Fibroblast of skin of scalp (primary cell): ENCODE results near the gene AP2A1.
"Not testable (repeated sequence)": the region's sequence is repeated elsewhere in the genome, so short reads cannot be mapped to it uniquely, and the experiment has no call there.

Experiments used
- DNase-seq: peaks from one replicate; pipeline ENCODE4 v3.0.0-alpha.2; 2013

The AP2A1 gene

GRCh38 chr19:49814010-49814409 lies 47.2 kb downstream of the AP2A1 start:
- no peak for DNase-seq

- DNase-seq = no peak
These were observed 49.8 kb downstream of the AP2A1 start for GRCh38 chr19:49816590-49816989.

DNA sequence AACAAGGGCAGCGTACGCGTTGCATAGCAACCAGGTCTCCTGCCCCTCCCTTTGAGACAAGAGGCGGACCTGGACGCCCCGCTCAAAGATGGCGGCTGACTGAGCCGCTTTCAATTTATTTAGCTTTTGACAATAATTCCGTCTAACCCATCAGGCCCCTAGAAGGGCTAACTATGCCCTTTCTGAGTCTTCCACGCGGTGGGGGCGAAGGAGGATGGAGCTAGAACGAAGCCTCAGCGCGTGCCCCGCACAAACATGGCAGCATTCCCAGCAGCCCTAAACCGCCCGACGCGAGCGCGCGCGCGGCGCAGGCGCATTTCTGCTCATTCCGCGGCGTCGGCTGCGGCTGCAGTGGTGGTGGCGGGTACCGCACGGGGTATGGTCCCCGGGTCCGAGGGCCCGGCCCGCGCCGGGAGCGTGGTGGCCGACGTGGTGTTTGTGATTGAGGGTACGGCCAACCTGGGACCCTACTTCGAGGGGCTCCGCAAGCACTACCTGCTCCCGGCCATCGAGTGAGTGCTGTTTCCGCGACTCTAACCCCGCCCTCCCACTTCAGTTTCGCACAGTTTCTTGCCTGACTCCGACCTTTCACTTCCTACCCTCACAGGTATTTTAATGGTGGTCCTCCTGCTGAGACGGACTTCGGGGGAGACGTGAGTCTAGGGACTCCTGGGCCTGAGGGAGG lies 51.3 kb downstream of the AP2A1 start, which contains the start of gene MED25:
Gene MED25, plus strand, starts transcription at position 326 of the 685 bp plus-strand sequence. Its CDS starts 53 bp downstream, at position 379.
- peak; percentile 85 for DNase-seq

GRCh38 chr19:49818649-49819370 lies 52.0 kb downstream of the AP2A1 start:
- no peak for DNase-seq

DNA sequence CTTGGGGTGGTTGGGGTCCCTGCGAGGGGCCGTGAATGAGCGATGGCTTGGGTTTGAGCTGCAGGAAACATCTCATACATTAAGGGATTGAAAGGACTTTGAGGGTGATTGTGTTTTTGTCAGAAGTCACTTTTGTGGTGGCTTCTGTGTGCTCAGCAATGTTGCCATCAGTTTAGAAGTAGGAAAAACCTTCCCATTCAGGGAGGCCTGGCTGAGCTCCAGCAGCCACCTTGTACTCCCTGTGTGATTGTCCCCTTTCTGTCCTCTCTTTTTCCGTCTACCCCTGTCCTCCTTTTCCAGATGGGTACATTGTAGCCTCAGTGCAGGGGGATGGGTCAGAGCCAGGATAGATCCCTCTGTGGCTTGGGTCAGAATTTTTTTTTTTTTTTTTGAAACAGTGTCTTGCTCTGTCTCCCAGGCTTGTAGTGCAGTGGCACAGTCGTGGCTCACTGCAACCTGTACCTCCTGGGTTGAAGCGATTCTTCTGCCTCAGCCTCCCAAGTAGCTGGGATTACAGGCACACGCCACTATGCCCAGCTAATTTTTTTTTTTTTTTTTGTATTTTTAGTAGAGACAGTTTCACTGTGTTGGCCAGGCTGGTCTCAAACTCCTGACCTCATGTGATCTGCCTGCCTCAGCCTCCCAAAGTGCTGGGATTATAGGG lies 52.8 kb downstream of the AP2A1 start:
- DNase-seq = not testable (repeated sequence)

DNA sequence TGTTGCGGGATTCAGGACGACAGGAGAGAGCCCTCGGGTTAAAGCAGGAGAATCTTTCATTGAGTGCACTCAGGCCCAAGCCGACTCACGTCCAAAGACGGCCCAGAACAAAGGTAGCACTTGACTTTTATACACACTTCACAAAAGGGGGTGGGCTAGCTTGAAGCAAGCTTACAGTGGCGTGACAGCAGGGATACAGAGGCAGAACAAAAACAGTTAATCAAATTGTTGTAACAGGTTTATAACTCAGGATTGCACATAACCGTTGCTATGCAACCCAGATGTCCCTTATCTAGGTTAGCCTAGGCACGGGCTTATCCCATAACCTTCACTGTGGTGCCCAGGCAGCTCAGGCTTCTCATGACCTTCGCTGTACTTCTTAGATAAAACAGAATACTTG lies 53.3 kb downstream of the AP2A1 start:
- DNase-seq = no peak

GRCh38 chr19:49823472-49823871 lies 56.7 kb downstream of the AP2A1 start:
- no peak for DNase-seq

DNA sequence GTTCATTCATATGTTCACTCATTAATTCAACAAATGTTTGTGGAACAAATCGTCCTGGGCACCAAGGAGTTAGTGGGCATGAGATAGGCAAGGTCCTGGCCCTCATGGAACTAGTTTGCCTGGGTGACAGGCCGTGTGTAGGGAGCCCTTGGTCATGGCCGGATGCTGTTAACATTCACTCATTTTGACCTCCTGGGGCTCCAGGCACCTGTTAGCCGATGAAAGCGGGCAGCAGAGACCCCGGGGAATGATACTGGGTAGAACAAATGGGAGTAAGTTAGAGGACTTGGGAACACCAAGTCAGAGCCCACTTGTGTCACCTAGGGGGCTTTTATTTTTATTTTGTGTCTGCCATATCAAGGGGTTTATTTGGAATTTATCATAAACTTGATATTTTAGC lies 57.9 kb downstream of the AP2A1 start:
- DNase-seq = no peak

DNA sequence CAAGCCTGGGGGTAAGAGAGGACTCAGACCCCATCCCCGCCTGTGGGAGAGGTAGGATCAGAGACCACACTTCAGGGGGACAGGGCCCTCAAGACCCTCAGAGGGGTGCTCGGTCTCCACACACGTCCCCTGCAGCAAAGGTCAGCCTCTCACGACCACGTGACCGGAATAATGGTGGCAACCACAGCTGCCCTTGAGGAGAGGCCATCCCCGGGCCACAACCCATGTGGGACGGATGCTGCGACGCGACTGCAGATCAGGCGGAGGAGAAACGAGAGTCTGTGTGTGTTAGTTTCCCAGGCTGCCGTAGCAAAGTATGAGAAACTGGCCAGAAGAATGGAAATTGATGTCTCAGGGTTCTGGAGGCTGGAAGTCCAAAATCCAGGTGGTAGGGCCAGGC lies 60.2 kb downstream of the AP2A1 start:
- DNase-seq = no peak

DNA sequence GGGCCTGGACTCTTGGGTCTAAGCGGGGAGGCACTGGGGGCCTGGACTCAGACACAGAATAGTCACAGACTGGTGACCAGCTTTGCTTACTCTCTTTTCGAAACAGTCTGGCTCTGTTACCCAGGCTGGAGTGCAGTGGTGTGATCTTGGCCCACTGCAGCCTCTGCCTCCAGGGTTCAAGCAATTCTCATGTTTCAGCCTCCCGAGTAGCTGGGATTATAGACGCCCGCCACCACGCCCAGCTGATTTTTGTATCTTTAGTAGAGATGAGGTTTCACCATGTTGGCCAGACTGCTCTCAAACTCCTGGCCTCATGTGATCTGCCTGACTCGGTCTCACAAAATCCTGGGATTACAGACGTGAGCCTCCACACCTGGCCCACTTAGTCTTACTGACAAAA lies 62.4 kb downstream of the AP2A1 start:
- no peak for DNase-seq

DNA sequence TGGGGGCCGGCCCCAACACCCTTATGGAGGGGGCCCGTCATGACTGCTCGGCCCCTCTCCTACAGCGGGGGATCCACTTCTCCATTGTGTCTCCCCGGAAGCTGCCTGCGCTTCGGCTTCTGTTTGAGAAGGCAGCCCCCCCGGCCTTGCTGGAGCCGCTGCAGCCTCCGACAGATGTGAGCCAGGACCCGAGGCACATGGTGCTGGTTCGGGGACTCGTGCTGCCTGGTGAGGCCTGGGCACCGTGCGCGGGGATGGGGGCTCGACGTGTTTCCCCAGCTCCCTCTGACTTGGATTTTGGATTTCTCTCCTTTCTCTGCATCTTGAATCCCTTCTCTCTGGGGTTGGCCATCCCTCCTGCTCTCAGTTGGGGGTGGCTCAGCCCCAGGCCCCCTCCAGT lies 62.9 kb downstream of the AP2A1 start:
- no peak for DNase-seq

DNA sequence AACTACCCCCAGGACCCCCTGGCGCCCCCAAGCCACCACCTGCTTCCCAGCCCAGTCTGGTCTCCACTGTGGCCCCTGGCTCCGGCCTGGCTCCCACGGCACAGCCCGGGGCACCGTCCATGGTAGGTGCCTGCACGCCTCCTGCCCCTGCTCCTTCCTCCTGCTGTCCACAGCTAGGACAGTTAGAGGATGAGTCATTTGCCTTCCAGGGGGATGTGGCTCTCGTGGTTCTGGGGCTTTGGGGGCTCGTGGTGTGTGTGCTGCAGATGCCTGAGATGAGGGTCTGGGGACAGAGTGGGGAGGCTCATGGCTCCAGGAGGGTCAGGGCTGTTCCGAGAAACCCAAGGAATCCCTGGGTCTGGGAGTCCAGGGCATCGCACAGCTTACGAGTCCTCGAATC lies 64.0 kb downstream of the AP2A1 start:
- DNase-seq = no peak

DNA sequence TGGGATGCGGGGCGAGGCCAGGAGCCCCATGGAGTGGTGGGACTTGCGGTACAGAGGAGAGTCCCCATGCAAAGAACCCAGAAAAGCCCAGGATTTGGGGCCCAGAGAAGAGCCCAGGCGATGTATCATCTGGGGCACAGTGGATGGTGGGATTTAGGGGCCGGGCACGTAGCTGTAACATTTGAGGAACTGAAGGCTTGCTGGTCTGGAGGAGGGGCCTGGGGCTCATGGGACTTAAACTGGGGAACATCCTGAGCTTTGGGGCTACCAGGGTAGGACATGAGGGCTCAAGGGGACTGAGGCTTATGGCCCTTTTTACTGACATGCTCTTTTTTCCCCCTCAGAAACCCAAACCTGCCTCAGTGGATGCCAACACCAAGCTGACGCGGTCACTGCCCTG lies 64.8 kb downstream of the AP2A1 start:
- no peak for DNase-seq

GRCh38 chr19:49832556-49832955 lies 65.8 kb downstream of the AP2A1 start:
- no peak for DNase-seq

DNA sequence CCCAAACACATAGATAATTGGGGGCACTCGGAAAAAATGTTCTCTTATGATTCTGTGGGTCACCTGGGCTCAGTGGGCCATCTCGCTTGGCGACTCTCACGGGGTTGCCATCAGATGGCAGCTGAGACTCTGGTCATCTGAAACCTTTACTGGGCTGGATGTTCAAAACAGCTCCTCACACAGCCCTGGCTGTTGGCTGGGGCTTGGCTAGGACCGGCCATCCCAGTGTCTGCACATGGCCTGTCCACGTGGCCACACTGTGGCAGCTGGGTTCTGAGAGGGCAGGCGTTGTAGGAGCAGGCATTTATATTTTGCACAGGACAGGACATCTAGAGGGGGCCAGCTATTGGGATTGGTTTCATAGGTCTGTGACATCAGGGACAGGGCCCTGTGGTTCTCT lies 66.8 kb downstream of the AP2A1 start:
- DNase-seq = no peak

- no peak for DNase-seq
These were observed 68.8 kb downstream of the AP2A1 start for GRCh38 chr19:49835562-49835961.

DNA sequence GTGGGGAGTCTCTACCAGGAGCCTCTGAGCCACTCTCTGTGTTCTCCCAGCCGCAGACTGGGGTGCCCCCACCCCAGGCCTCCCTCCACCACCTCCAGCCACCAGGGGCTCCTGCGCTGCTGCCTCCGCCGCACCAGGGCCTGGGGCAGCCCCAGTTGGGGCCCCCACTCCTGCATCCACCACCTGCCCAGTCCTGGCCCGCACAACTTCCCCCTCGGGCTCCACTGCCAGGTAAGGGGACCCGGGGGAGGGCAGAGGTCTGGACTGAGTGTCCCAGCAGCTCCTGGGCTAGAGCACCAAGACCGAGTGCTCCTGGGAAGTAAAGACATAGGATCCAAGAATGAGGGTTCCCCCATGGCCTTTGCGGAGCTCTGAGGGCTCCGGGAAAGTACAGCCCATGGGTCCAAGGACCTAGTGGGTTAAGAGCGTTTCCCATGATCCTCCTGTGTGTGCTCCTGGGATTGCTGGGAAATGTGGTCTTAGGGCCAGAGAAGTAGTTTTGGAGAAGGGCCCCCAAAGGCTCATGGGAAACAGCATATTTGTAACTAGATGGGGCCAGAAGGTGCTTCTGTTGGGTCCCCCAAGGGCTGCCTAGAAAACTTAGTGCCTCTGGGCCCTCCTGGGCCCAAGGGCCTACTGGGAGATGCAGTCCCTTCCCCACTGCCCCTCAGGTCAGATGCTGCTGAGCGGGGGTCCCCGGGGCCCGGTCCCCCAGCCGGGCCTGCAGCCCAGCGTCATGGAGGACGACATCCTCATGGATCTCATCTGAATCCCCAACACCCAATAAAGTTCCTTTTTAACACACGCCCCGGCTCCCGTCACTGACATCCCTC lies 69.6 kb downstream of the AP2A1 start:
- no peak for DNase-seq

GRCh38 chr19:49837009-49837310 lies 70.2 kb downstream of the AP2A1 start:
- DNase-seq = no peak

DNA sequence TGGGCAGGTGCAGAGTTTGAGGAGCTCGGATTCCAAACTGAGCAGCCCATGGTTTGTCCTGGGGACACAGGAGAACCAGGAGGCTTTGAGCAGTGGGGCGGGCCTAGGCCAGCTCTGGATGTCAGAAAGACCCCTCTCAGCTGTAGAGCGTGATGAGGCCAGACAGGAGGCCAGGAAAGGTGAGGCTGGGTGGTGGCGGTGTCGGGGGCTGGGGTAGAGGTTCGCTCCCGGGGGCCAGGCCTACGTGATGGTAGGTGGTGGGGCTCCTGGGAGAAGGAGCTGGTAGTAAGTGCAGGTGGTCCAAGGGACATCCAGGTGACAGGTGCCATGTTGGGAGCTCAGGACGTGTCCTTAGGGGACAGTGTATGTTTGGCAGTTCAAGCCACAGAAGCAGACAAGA lies 70.6 kb downstream of the AP2A1 start:
- no peak for DNase-seq

DNA sequence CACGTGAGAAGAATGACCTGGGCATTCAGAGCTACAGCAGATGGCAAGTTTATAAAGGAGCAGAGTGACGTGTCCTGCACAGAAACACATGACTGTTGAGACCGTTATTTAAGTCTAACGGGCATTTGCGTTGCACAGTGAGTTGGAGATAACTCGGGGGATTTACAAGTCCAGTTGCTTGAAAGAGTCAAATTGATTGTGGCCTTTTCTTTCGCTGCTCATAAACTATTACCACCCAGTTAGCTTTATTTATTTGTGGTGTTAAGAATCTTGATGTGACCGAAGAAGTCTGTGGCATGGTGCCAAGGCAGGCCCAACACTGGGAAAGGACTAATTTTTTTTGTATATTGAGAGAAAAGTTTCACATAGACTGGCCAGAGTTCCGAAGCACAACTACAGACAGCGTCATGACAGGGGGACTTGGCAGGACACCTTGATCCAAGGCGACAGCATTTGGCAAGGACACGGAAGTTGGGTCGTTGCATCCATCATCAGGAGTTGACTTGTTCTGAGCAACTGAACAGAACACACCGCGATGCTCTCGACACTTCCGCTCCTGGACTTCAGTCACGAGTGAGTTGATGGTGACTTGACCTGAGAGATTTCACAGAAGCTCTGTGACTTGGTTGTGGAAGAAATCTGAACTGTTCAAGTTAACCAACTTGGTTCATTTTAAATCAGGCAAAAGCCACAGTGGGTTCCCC lies 72.2 kb downstream of the AP2A1 start:
- no peak for DNase-seq

- no peak for DNase-seq
These were observed 72.9 kb downstream of the AP2A1 start for GRCh38 chr19:49839713-49840112.

DNA sequence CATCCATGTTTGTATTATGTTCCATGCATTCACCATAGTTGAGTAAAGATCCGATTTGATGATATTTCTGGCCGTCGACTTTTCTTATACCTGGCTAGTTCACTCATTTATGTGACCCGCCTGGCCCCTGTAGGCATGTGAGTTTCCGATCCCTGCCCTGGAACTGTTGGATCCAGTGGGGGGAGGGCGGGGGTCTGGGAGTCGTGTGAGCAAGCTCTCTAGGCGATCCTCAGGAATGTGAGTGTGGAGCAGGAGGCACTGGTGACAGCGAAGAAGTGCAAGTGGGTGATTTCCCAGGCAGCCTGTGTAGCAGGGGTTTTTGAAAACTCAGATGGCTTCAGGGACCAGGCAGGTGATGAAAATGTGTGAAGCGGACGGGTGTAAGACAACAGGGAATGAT lies 73.5 kb downstream of the AP2A1 start:
- no peak for DNase-seq
